GM23338 (cell line): Measurements from ENCODE around the gene MEGF10. TPM values are rescaled to one million over a fixed set of nuclear protein-coding genes. Genes with fewer than 3 reads are reported as not detected.

Source experiments
- ATAC-seq: fragments of 200-7000 bp; cut with Tn5 transposase; 3 replicates; pipeline ENCODE4 v1.9.1; 2020
- DNase-seq: peaks from one replicate; pipeline ENCODE4 v3.0.0-alpha.2; 2015; ENCODE audit warnings: low spot score
- H2AFZ ChIP-seq: fragments of 200-600 bp; sonication (generic); 2 replicates; pipeline ENCODE4 v1.8.0; 2016; ENCODE audit warnings: antibody characterized with exemption, mild to moderate bottlenecking, moderate library complexity
- H3F3A ChIP-seq: fragments of 200-600 bp; sonication (generic); replicated peaks from 2 replicates; pipeline ENCODE4 v1.8.0; 2017; ENCODE audit warnings: antibody characterized with exemption, mixed run types, low read depth
- H3K27ac ChIP-seq: fragments of 200-600 bp; sonication (generic); 2 replicates; pipeline ENCODE4 v1.6.1; 2016; ENCODE audit warnings: low read depth
- H3K27me3 ChIP-seq: fragments of 200-600 bp; sonication (generic); 2 replicates; pipeline ENCODE4 v1.8.0; 2016; ENCODE audit warnings: mild to moderate bottlenecking, mixed run types, moderate library complexity; ENCODE audit not compliant: insufficient read depth
- H3K36me3 ChIP-seq: fragments of 200-600 bp; sonication (generic); 2 replicates; pipeline ENCODE4 v1.8.0; 2016; ENCODE audit warnings: mild to moderate bottlenecking; ENCODE audit not compliant: insufficient read depth
- H3K4me1 ChIP-seq: fragments of 200-600 bp; sonication (generic); 2 replicates; pipeline ENCODE4 v1.8.0; 2016; ENCODE audit warnings: mild to moderate bottlenecking, moderate library complexity; ENCODE audit not compliant: insufficient read depth
- H3K4me2 ChIP-seq: fragments of 200-600 bp; sonication (generic); 2 replicates; pipeline ENCODE4 v1.7.1; 2017; ENCODE audit warnings: mixed run types
- H3K4me3 ChIP-seq: fragments of 200-600 bp; sonication (generic); 2 replicates; pipeline ENCODE4 v1.6.1; 2016; ENCODE audit warnings: mixed run types
- H3K79me2 ChIP-seq: fragments of 200-600 bp; sonication (generic); replicated peaks from 2 replicates; pipeline ENCODE4 v1.8.0; 2017; ENCODE audit warnings: mild to moderate bottlenecking; ENCODE audit not compliant: insufficient read depth
- H3K9me2 ChIP-seq: fragments of 200-600 bp; sonication (generic); 2 replicates; pipeline ENCODE4 v1.8.0; 2017; ENCODE audit not compliant: insufficient read depth
- H4K20me1 ChIP-seq: fragments of 200-600 bp; sonication (generic); replicated peaks from 2 replicates; pipeline ENCODE4 v1.8.0; 2017; ENCODE audit warnings: mild to moderate bottlenecking; ENCODE audit not compliant: insufficient read depth
- H3K27ac Mint-ChIP-seq: 2 replicates; pipeline ENCODE4 v1.8.0; 2020; ENCODE audit warnings: inconsistent platforms, mild to moderate bottlenecking, moderate library complexity, mixed read lengths
- H3K27me3 Mint-ChIP-seq: 3 replicates; pipeline ENCODE4 v1.8.0; 2022; ENCODE audit warnings: low read depth, mild to moderate bottlenecking, moderate library complexity, mixed read lengths, inconsistent platforms; ENCODE audit not compliant: insufficient read depth, poor library complexity
- H3K36me3 Mint-ChIP-seq: 3 replicates; pipeline ENCODE4 v1.8.0; 2021; ENCODE audit warnings: low read depth, mild to moderate bottlenecking, inconsistent platforms, moderate library complexity, mixed read lengths
- H3K4me1 Mint-ChIP-seq: 3 replicates; pipeline ENCODE4 v1.8.0; 2020; ENCODE audit warnings: mild to moderate bottlenecking, inconsistent platforms, mixed read lengths
- H3K4me3 Mint-ChIP-seq: 3 replicates; pipeline ENCODE4 v1.8.0; 2021; ENCODE audit warnings: moderate library complexity, mild to moderate bottlenecking, inconsistent platforms, mixed read lengths
- H3K9me3 Mint-ChIP-seq: 3 replicates; pipeline ENCODE4 v1.8.0; 2020; ENCODE audit warnings: moderate library complexity, mild to moderate bottlenecking, inconsistent platforms, mixed read lengths
- CREB1 ChIP-seq: fragments of 250-450 bp; sonication (Bioruptor Pico); IDR thresholded peaks from 2 replicates; pipeline ENCODE4 v1.5.0; 2020; ENCODE audit warnings: low read depth, mild to moderate bottlenecking, moderate library complexity
- EZH2 ChIP-seq: fragments of 200-600 bp; sonication (generic); IDR thresholded peaks from one replicate; pipeline ENCODE4 v1.8.0; 2017; ENCODE audit warnings: antibody characterized with exemption, mild to moderate bottlenecking, low read depth; ENCODE audit not compliant: unreplicated experiment
- EZH2phosphoT487 ChIP-seq: fragments of 200-600 bp; sonication (generic); IDR thresholded peaks from one replicate; pipeline ENCODE4 v1.8.1; 2018; ENCODE audit warnings: antibody characterized with exemption; ENCODE audit not compliant: unreplicated experiment
- JUNB ChIP-seq: IDR thresholded peaks from one replicate; pipeline ENCODE4 v1.6.1; 2016; ENCODE audit warnings: antibody characterized with exemption; ENCODE audit not compliant: unreplicated experiment
- NANOG ChIP-seq: IDR thresholded peaks from 2 replicates; pipeline ENCODE4 v1.6.1; 2016; ENCODE audit warnings: antibody characterized with exemption, borderline replicate concordance
- POLR2AphosphoS5 ChIP-seq: IDR thresholded peaks from 2 replicates; pipeline ENCODE4 v1.6.1; 2016; ENCODE audit warnings: antibody characterized with exemption, low read depth
- REST ChIP-seq: IDR thresholded peaks from one replicate; pipeline ENCODE4 v1.6.1; 2018; ENCODE audit warnings: antibody characterized with exemption; ENCODE audit not compliant: unreplicated experiment
- STAT1 ChIP-seq: IDR thresholded peaks from one replicate; pipeline ENCODE4 v1.6.1; 2016; ENCODE audit warnings: antibody characterized with exemption; ENCODE audit not compliant: unreplicated experiment
- ZNF114 ChIP-seq: fragments of 250-450 bp; sonication (Bioruptor Pico); IDR thresholded peaks from 2 replicates; pipeline ENCODE4 v1.5.0; 2020; ENCODE audit warnings: mild to moderate bottlenecking, moderate library complexity
- ZNF331 ChIP-seq: fragments of 250-450 bp; sonication (Bioruptor Pico); IDR thresholded peaks from 2 replicates; pipeline ENCODE4 v1.5.0; 2020; ENCODE audit warnings: low read depth, mild to moderate bottlenecking, moderate library complexity
- polyA plus RNA-seq: library from polyadenylated mRNA; unstranded; fragments of >200 nt; fragmentation: Nextera tagmentation; extraction: Ambion mirVana; gene quantifications from 2 replicates; pipeline ENCODE4 v1.2.1, GENCODE V29; 2016
- total RNA-seq: library from RNA; depleted of rRNA; stranded (reverse); fragments of >200 nt; shearing (Covaris generic); gene quantifications from 2 replicates; pipeline ENCODE4 v1.2.3, GENCODE V29; 2014
- TF ChIP-seq, protein P1 (sequence below), 2 experiments: fragments of 200-600 bp in 1 of 2; sonication (generic) in 1 of 2; conservative IDR thresholded peaks; 2 replicates each; pipeline versions ENCODE4 v1.5.1 to v1.6.1; 2016 to 2017; ENCODE audit warnings: antibody characterized with exemption in 2 of 2, low read depth in 2 of 2, mild to moderate bottlenecking in 2 of 2, moderate library complexity in 1 of 2
- TF ChIP-seq, protein P2 (sequence below): IDR thresholded peaks from 2 replicates; pipeline ENCODE4 v1.6.1; 2016; ENCODE audit warnings: antibody characterized with exemption
- TF ChIP-seq, protein P3 (sequence below): fragments of 250-450 bp; sonication (Bioruptor Pico); IDR thresholded peaks from 2 replicates; pipeline ENCODE4 v1.5.0; 2020; ENCODE audit warnings: mild to moderate bottlenecking, moderate library complexity

MEGF10 gene
- total and polyA plus RNA-seq, 2 experiments from 2014 or later, result 4.5 to 28.3 TPM

DNA sequence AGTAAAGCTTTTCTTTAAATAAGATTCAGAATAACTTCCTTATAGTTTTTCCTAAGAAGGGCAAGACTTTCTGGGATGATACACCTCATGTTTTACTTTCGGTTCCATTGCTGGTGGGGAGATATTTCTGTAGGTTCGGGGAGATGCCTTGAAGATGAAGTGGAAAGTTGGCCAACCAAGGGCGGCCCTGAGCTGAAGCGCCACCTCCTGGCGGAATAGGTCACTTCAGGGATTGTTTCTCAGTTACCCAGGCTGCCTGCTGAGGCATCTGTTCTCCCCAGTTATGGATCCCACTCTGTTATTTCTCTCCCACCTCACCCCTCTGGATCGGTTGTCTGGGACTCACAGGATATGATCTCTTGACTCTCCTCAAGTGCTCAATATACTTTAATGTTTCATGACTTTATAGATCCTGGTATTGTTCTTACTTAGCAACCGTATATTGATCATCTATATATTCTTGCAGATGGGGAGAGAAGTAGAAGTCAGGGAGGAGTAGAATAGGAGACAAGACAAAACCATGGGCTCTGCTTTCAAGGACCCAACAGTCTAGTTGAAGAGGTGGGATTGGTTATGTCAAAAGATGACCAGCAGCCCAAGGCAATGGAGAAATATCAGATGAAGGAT lies 23.4 kb downstream of the MEGF10 start:
- Mint-ChIP-seq H3K4me1 (peaks cover 45% of the 10 kb centered on the region), H3K27me3 (no peaks in the 10 kb centered on the region), H3K9me3 (peaks cover 2% of the 10 kb centered on the region; the same call in 2 of the 3 replicates), H3K27ac (peak overlapping the region; percentile 41; the same call in 1 of the 2 replicates), H3K4me3 (no peak overlapping the region), H3K36me3 (peaks cover 24% of the 10 kb centered on the region; the same call in 2 of the 3 replicates)
- DNase-seq (peak; percentile 80), ATAC-seq (peak; percentile 94)
- H3K36me3 ChIP-seq, result no peaks in the 10 kb centered on the region
- no peaks in the 10 kb centered on the region for H4K20me1 ChIP-seq
- no peak overlapping the region for H3K27ac ChIP-seq
- no peak overlapping the region for H3K4me2 ChIP-seq
- no peaks in the 10 kb centered on the region for H3K27me3 ChIP-seq
- H3K4me3 ChIP-seq, result no peak overlapping the region
- TF ChIP-seq, protein P1, sequence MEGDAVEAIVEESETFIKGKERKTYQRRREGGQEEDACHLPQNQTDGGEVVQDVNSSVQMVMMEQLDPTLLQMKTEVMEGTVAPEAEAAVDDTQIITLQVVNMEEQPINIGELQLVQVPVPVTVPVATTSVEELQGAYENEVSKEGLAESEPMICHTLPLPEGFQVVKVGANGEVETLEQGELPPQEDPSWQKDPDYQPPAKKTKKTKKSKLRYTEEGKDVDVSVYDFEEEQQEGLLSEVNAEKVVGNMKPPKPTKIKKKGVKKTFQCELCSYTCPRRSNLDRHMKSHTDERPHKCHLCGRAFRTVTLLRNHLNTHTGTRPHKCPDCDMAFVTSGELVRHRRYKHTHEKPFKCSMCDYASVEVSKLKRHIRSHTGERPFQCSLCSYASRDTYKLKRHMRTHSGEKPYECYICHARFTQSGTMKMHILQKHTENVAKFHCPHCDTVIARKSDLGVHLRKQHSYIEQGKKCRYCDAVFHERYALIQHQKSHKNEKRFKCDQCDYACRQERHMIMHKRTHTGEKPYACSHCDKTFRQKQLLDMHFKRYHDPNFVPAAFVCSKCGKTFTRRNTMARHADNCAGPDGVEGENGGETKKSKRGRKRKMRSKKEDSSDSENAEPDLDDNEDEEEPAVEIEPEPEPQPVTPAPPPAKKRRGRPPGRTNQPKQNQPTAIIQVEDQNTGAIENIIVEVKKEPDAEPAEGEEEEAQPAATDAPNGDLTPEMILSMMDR (conservative IDR thresholded peaks at IDR 0.05; ENCODE audit: low read depth in 2 of 2), result peak; percentile 83 to 92
- no peak for TF ChIP-seq CREB1 (CRISPR knock-in tag)
- TF ChIP-seq, protein P2, sequence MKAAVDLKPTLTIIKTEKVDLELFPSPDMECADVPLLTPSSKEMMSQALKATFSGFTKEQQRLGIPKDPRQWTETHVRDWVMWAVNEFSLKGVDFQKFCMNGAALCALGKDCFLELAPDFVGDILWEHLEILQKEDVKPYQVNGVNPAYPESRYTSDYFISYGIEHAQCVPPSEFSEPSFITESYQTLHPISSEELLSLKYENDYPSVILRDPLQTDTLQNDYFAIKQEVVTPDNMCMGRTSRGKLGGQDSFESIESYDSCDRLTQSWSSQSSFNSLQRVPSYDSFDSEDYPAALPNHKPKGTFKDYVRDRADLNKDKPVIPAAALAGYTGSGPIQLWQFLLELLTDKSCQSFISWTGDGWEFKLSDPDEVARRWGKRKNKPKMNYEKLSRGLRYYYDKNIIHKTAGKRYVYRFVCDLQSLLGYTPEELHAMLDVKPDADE, result no peak
- no peak for TF ChIP-seq REST
- no peak for TF ChIP-seq JUNB
- TF ChIP-seq STAT1, result no peak
- TF ChIP-seq POLR2AphosphoS5, result no peak
- no peak for TF ChIP-seq EZH2
- TF ChIP-seq, protein P3, sequence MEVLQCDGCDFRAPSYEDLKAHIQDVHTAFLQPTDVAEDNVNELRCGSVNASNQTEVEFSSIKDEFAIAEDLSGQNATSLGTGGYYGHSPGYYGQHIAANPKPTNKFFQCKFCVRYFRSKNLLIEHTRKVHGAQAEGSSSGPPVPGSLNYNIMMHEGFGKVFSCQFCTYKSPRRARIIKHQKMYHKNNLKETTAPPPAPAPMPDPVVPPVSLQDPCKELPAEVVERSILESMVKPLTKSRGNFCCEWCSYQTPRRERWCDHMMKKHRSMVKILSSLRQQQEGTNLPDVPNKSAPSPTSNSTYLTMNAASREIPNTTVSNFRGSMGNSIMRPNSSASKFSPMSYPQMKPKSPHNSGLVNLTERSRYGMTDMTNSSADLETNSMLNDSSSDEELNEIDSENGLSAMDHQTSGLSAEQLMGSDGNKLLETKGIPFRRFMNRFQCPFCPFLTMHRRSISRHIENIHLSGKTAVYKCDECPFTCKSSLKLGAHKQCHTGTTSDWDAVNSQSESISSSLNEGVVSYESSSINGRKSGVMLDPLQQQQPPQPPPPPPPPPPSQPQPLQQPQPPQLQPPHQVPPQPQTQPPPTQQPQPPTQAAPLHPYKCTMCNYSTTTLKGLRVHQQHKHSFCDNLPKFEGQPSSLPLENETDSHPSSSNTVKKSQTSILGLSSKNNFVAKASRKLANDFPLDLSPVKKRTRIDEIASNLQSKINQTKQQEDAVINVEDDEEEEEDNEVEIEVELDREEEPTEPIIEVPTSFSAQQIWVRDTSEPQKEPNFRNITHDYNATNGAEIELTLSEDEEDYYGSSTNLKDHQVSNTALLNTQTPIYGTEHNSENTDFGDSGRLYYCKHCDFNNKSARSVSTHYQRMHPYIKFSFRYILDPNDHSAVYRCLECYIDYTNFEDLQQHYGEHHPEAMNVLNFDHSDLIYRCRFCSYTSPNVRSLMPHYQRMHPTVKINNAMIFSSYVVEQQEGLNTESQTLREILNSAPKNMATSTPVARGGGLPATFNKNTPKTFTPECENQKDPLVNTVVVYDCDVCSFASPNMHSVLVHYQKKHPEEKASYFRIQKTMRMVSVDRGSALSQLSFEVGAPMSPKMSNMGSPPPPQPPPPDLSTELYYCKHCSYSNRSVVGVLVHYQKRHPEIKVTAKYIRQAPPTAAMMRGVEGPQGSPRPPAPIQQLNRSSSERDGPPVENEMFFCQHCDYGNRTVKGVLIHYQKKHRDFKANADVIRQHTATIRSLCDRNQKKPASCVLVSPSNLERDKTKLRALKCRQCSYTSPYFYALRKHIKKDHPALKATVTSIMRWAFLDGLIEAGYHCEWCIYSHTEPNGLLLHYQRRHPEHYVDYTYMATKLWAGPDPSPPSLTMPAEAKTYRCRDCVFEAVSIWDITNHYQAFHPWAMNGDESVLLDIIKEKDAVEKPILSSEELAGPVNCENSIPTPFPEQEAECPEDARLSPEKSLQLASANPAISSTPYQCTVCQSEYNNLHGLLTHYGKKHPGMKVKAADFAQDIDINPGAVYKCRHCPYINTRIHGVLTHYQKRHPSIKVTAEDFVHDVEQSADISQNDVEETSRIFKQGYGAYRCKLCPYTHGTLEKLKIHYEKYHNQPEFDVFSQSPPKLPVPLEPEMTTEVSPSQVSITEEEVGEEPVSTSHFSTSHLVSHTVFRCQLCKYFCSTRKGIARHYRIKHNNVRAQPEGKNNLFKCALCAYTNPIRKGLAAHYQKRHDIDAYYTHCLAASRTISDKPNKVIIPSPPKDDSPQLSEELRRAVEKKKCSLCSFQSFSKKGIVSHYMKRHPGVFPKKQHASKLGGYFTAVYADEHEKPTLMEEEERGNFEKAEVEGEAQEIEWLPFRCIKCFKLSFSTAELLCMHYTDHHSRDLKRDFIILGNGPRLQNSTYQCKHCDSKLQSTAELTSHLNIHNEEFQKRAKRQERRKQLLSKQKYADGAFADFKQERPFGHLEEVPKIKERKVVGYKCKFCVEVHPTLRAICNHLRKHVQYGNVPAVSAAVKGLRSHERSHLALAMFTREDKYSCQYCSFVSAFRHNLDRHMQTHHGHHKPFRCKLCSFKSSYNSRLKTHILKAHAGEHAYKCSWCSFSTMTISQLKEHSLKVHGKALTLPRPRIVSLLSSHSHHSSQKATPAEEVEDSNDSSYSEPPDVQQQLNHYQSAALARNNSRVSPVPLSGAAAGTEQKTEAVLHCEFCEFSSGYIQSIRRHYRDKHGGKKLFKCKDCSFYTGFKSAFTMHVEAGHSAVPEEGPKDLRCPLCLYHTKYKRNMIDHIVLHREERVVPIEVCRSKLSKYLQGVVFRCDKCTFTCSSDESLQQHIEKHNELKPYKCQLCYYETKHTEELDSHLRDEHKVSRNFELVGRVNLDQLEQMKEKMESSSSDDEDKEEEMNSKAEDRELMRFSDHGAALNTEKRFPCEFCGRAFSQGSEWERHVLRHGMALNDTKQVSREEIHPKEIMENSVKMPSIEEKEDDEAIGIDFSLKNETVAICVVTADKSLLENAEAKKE, result peak; percentile 66; the same call in 1 of the 2 replicates
- no peak for TF ChIP-seq ZNF114 (CRISPR knock-in tag)
- TF ChIP-seq EZH2phosphoT487, result no peak
- no peak for TF ChIP-seq NANOG
- TF ChIP-seq ZNF331 (CRISPR knock-in tag), result no peak
- H3F3A ChIP-seq, result no peaks in the 10 kb centered on the region
- no peaks in the 10 kb centered on the region for H3K9me2 ChIP-seq
- H3K4me1 ChIP-seq, result peaks cover 28% of the 10 kb centered on the region
- no peak overlapping the region for H2AFZ ChIP-seq
- peaks cover 57% of the 10 kb centered on the region for H3K79me2 ChIP-seq
